Activated B cell treated with CpG ODN at 0.5 μM for 24 hours (primary cell): ENCODE data around the gene MAN1A1. TPM values are rescaled to one million over a fixed set of nuclear protein-coding genes. Genes with fewer than 3 reads are reported as not detected.

Experiments used
- ATAC-seq: fragments of 200-7000 bp; cut with Tn5 transposase; one replicate; pipeline ENCODE4 v1.10.0; 2021; ENCODE audit warnings: low read depth, mild to moderate bottlenecking, moderate library complexity
- CTCF ChIA-PET: fragments of 350-600 bp; sonication (Branson Sonifier 250); formaldehyde crosslinking; loops from one replicate; lab custom pipeline; 2021; ENCODE audit warnings: antibody characterized with exemption; lab: Charles Lee
- POLR2A ChIA-PET: fragments of 350-600 bp; sonication (Branson Sonifier 250); formaldehyde crosslinking; loops from one replicate; lab custom pipeline; 2021; ENCODE audit warnings: antibody characterized with exemption; lab: Charles Lee
- DNase-seq: peaks from one replicate; pipeline ENCODE4 v3.0.0; 2022
- H3K27ac Mint-ChIP-seq: one replicate; pipeline ENCODE4 v1.8.0; 2020; ENCODE audit warnings: mixed read lengths
- H3K27me3 Mint-ChIP-seq: one replicate; pipeline ENCODE4 v1.8.0; 2021; ENCODE audit warnings: mixed read lengths
- H3K36me3 Mint-ChIP-seq: one replicate; pipeline ENCODE4 v1.8.0; 2021; ENCODE audit warnings: low read depth, mixed read lengths
- H3K4me1 Mint-ChIP-seq: one replicate; pipeline ENCODE4 v1.8.0; 2021; ENCODE audit warnings: mixed read lengths
- H3K4me3 Mint-ChIP-seq: one replicate; pipeline ENCODE4 v1.8.0; 2020; ENCODE audit warnings: mild to moderate bottlenecking, mixed read lengths
- H3K9me3 Mint-ChIP-seq: one replicate; pipeline ENCODE4 v1.8.0; 2020; ENCODE audit warnings: mixed read lengths
- intact Hi-C: fragments of 100-400 bp; cut with micrococcal nuclease; formaldehyde crosslinking; loops from one replicate; pipeline ENCODE4 v1.15.1; 2024
- total RNA-seq: library from RNA; stranded (reverse); gene quantifications from 2 replicates; pipeline ENCODE4 v1.2.3, GENCODE V29; 2022
- TF ChIP-seq, protein P1 (sequence below): fragments of 200-600 bp; IDR thresholded peaks from one replicate; pipeline ENCODE4 v1.8.0; 2022; ENCODE audit warnings: antibody characterized with exemption, mild to moderate bottlenecking

Gene MAN1A1
- total RNA-seq, 1 donor from 2014 or later: 18.1 TPM

DNA sequence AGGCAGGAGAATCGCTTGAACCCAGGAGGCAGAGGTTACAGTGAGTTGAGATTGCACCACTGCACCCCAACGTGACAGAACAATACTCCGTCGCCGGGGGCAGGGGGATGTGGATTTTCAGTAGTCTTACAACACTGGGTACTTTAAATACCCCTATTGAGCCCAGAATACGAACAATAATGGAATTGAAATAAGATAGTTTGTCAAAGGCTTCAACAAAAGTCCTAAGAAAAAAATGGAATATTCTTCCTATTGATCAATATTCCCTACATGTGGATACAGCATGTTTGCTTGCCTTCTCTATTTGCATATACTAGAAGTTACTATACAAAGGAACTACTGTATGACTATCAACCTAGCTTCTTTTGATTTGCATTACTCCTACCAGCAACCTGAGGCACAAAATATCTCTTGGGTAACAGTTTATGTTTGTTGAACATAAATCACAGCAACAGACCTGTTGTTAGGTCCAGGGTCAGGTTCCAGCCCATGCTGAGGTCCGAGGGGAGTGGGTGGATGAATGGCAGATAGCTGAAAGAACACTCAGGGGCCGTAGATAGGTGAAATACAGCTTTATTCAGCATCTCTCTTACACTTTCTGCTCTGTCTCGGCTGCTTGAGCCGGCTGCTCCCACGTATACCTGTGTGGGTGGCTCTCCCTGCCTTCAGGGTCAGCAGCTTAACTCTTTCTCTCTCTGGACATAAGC lies 23.8 kb downstream of the MAN1A1 start:
- peaks cover 5% of the 10 kb centered on the region for H3K4me1 Mint-ChIP-seq
- H3K27ac Mint-ChIP-seq: no peak overlapping the region

DNA sequence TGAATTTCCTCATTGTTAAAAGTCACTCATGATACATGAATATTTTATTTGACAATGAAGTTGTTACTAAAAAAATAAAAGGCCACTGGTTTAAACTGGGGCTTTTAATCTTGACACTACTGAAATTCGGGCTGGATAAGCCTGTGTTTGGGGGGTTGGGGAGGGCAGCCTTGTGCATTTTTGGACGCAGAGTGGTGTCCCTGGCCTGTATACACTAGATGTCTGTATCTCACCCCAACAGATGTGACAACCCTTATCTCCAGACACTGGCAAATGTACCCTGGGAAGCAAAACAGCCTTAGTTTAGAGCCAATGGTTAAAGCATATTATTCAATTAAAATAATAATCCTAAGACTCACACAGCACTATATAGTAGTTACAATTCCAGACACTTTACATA lies 24.8 kb downstream of the MAN1A1 start:
- no peak for DNase-seq
- no peak overlapping the region for H3K27ac Mint-ChIP-seq
- ATAC-seq: no peak
- POLR2A ChIA-PET: interaction anchor here (1.4 kb wide), 1 partner anchor 11 kb away, joined by 3 read pairs; no protein-coding TSS in a partner anchor
- intact Hi-C loops: no loop called here
- H3K4me1 Mint-ChIP-seq: no peaks in the 10 kb centered on the region
- no peaks in the 10 kb centered on the region for H3K9me3 Mint-ChIP-seq
- H3K27me3 Mint-ChIP-seq: no peaks in the 10 kb centered on the region
- TF ChIP-seq, protein P1, sequence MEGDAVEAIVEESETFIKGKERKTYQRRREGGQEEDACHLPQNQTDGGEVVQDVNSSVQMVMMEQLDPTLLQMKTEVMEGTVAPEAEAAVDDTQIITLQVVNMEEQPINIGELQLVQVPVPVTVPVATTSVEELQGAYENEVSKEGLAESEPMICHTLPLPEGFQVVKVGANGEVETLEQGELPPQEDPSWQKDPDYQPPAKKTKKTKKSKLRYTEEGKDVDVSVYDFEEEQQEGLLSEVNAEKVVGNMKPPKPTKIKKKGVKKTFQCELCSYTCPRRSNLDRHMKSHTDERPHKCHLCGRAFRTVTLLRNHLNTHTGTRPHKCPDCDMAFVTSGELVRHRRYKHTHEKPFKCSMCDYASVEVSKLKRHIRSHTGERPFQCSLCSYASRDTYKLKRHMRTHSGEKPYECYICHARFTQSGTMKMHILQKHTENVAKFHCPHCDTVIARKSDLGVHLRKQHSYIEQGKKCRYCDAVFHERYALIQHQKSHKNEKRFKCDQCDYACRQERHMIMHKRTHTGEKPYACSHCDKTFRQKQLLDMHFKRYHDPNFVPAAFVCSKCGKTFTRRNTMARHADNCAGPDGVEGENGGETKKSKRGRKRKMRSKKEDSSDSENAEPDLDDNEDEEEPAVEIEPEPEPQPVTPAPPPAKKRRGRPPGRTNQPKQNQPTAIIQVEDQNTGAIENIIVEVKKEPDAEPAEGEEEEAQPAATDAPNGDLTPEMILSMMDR: no peak
- peaks cover 7% of the 10 kb centered on the region for H3K36me3 Mint-ChIP-seq
- no peak overlapping the region for H3K4me3 Mint-ChIP-seq
- CTCF ChIA-PET: no interaction called here

More for the DNA sequence above, 23.8 kb downstream of the MAN1A1 start:
- H3K27me3 Mint-ChIP-seq: no peaks in the 10 kb centered on the region
- CTCF ChIA-PET: no interaction called here
- peaks cover 7% of the 10 kb centered on the region for H3K36me3 Mint-ChIP-seq
- ATAC-seq (no peak), DNase-seq (no peak)
- intact Hi-C loops: no loop called here
- no peaks in the 10 kb centered on the region for H3K9me3 Mint-ChIP-seq
- H3K4me3 Mint-ChIP-seq: no peak overlapping the region
- TF ChIP-seq, protein P1: no peak
- POLR2A ChIA-PET: no interaction called here

DNA sequence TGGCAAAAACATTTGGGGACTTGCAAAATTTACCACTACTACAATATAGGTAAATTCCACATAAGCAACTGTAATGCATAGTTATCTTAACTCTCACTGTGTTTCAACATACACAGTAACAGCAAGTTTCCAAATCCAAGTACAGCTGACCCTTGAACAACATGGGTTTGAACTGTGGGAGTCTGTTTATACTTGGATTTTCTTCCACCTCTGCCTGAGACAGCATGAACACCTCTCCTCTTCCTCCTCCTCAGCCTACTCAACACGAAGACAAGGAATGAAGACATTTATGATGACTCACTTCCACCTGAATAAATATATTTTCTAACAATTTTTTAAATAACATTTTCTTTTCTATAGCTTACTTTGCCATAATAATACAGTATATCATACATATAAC lies 25.6 kb downstream of the MAN1A1 start:
- Mint-ChIP-seq H3K36me3 (peaks cover 7% of the 10 kb centered on the region), H3K27me3 (no peaks in the 10 kb centered on the region), H3K27ac (no peak overlapping the region), H3K9me3 (no peaks in the 10 kb centered on the region), H3K4me3 (no peak overlapping the region), H3K4me1 (no peaks in the 10 kb centered on the region)
- DNase-seq (no peak), ATAC-seq (no peak)
- intact Hi-C loops: no loop called here
- ChIA-PET CTCF (no interaction called here), POLR2A (interaction anchor here (1.4 kb wide), 1 partner anchor 10 kb away, joined by 3 read pairs; no protein-coding TSS in a partner anchor)
- TF ChIP-seq, protein P1: no peak

DNA sequence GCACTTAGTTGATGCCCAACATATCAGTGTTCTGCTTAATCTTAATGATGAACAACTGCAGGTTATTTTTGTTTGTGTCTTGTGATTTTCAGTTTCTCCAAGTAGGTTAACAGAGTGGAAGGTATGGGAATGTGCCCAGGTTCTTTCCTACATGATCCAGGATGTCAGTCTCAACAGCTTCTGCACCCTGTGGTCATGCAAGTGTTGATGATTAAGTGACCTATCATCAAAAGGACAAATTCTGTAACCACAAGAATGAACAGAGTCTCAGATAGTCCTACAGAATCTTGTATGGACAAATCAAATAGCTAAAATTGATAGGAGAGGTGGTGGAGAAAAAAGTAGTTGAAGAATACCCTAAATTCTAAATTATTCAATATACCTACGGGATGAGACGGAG lies 26.1 kb downstream of the MAN1A1 start:
- POLR2A ChIA-PET: interaction anchor here (1.4 kb wide), 1 partner anchor 9 kb away, joined by 3 read pairs; no protein-coding TSS in a partner anchor

DNA sequence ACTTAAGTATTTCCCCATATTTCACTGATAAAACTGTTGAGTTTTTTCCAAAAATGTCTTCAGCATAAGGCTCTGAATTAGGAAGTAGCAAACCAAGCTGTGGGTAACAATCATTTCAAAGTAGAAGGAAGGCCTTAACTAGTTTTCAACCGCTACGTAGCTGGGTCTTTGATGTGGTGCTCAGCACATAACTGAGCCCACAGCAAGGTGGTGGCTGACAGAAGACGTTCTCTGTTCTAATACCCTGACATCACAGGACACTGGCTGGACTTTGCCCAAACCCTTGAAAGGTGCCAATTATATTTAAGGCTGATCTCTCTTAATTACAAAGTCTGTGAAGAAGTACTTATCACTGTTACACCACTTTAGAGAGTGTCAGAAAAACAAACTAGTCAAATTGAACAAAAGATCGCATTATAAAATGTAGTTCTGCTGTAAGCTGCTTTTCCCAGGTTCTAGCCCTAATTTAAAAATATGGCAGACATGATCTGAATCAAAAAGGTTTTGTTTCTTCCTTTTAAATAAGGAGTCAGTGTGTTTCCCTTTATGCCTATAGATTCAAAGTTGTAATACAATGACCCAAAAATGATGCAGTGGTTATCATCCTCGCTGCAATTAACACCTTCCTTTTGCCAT lies 26.7 kb downstream of the MAN1A1 start:
- TF ChIP-seq, protein P1: no peak
- no peaks in the 10 kb centered on the region for H3K4me1 Mint-ChIP-seq
- ChIA-PET POLR2A (interaction anchor here (1.4 kb wide), 1 partner anchor 9 kb away, joined by 3 read pairs; no protein-coding TSS in a partner anchor), CTCF (interaction anchor here (1.4 kb wide), 1 partner anchor 11 kb away, joined by 3 read pairs; no protein-coding TSS in a partner anchor)
- H3K27ac Mint-ChIP-seq: no peak overlapping the region
- H3K36me3 Mint-ChIP-seq: peaks cover 7% of the 10 kb centered on the region
- DNase-seq: no peak
- no peak overlapping the region for H3K4me3 Mint-ChIP-seq
- H3K27me3 Mint-ChIP-seq: no peaks in the 10 kb centered on the region
- ATAC-seq: no peak
- intact Hi-C loops: no loop called here
- H3K9me3 Mint-ChIP-seq: no peaks in the 10 kb centered on the region

More for the DNA sequence above, 26.1 kb downstream of the MAN1A1 start:
- Mint-ChIP-seq H3K4me1 (no peaks in the 10 kb centered on the region), H3K27ac (no peak overlapping the region), H3K9me3 (no peaks in the 10 kb centered on the region), H3K27me3 (no peaks in the 10 kb centered on the region), H3K4me3 (no peak overlapping the region), H3K36me3 (peaks cover 7% of the 10 kb centered on the region)
- intact Hi-C loops: no loop called here
- DNase-seq (no peak), ATAC-seq (no peak)
- CTCF ChIA-PET: no interaction called here
- TF ChIP-seq, protein P1: no peak
